SK-N-SH (cell line): Measurements from ENCODE around the gene SOCS3.

Experiments
- RFX5 ChIP-seq: IDR thresholded peaks from 2 replicates; pipeline ENCODE4 v1.6.1; 2012; ENCODE audit warnings: mild to moderate bottlenecking, improper control_type of control experiment, low read length
- TF ChIP-seq, protein P1 (sequence below): fragments of 200-600 bp; sonication (generic); IDR thresholded peaks from 2 replicates; pipeline ENCODE4 v1.6.1; 2017; ENCODE audit warnings: antibody characterized with exemption, mild to moderate bottlenecking, moderate library complexity
- TF ChIP-seq, protein P2 (sequence below): IDR thresholded peaks from 2 replicates; pipeline ENCODE4 v1.6.1; 2012; ENCODE audit warnings: mild to moderate bottlenecking, low read depth, low read length, moderate library complexity

DNA sequence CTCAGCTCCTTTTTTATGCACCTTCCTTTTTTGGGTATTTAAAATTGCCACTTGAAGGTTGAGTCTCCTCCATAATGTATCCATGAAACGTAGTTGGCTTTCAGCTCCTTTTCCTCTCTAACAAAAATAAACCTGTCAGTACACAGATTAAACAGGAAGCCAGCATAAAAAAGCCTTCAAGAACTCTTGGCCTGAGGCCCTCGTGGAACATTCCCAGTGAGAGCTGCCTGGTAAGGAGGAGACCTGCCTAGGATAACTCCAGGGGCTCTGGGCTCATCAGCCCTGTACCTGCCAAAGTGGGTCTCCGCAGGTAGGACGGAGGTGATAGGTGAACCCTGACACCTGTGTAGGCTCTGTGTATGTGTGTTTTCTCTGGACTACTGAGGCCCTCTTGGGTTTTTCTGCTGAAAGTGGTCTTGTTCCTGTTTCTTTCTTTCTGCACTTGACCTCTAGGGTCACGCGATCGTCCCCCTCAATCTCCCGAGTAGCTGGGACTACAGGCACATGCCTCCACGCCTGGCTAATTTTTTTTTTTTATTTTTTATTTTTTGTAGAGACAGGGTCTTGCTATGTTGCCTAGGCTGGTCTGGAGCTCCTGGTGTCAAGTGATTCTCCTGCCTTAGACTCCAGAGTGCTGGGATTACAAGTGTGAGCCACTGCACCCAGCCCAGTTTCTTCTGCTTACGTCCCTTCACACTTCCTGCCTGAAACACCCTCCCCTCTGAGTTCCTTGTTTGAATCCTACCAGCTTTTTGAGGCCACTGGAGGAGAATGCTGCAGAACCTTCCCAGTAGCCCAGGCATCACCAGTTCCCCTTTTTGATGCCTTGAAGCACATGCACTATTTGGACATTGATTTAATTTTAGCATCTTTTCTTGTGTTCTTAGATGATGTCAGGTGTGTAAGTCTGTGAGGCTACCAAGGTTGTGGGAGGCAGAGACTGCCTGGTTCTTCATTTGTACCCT, 28.4 kb upstream of the SOCS3 start:
- TF ChIP-seq, protein P1, sequence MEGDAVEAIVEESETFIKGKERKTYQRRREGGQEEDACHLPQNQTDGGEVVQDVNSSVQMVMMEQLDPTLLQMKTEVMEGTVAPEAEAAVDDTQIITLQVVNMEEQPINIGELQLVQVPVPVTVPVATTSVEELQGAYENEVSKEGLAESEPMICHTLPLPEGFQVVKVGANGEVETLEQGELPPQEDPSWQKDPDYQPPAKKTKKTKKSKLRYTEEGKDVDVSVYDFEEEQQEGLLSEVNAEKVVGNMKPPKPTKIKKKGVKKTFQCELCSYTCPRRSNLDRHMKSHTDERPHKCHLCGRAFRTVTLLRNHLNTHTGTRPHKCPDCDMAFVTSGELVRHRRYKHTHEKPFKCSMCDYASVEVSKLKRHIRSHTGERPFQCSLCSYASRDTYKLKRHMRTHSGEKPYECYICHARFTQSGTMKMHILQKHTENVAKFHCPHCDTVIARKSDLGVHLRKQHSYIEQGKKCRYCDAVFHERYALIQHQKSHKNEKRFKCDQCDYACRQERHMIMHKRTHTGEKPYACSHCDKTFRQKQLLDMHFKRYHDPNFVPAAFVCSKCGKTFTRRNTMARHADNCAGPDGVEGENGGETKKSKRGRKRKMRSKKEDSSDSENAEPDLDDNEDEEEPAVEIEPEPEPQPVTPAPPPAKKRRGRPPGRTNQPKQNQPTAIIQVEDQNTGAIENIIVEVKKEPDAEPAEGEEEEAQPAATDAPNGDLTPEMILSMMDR = no peak
- TF ChIP-seq, protein P2, sequence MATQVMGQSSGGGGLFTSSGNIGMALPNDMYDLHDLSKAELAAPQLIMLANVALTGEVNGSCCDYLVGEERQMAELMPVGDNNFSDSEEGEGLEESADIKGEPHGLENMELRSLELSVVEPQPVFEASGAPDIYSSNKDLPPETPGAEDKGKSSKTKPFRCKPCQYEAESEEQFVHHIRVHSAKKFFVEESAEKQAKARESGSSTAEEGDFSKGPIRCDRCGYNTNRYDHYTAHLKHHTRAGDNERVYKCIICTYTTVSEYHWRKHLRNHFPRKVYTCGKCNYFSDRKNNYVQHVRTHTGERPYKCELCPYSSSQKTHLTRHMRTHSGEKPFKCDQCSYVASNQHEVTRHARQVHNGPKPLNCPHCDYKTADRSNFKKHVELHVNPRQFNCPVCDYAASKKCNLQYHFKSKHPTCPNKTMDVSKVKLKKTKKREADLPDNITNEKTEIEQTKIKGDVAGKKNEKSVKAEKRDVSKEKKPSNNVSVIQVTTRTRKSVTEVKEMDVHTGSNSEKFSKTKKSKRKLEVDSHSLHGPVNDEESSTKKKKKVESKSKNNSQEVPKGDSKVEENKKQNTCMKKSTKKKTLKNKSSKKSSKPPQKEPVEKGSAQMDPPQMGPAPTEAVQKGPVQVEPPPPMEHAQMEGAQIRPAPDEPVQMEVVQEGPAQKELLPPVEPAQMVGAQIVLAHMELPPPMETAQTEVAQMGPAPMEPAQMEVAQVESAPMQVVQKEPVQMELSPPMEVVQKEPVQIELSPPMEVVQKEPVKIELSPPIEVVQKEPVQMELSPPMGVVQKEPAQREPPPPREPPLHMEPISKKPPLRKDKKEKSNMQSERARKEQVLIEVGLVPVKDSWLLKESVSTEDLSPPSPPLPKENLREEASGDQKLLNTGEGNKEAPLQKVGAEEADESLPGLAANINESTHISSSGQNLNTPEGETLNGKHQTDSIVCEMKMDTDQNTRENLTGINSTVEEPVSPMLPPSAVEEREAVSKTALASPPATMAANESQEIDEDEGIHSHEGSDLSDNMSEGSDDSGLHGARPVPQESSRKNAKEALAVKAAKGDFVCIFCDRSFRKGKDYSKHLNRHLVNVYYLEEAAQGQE = no peak
- TF ChIP-seq RFX5 = no peak
